Measurements from ENCODE around the gene FUNDC2.

The FUNDC2 gene

DNA sequence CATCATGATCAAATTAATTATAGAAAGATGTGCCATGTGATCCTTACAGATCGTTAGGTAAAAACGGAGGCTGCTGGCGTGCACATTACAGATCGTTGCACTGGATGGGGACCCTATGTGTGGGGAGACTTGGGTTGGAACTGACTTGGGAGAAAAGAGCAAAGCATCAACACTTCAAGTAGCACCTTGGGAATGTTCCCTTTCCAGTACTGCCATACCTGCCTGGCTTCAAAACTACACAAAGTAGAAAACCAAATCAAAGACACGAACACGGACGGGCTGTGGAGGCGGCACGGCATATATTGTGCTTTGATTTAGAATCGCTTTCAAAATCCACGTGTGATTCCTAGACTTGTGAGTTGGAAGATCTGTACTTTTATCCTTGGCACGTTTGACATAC, 43.4 kb downstream of the FUNDC2 start:
- DNase-seq: no peak

DNA sequence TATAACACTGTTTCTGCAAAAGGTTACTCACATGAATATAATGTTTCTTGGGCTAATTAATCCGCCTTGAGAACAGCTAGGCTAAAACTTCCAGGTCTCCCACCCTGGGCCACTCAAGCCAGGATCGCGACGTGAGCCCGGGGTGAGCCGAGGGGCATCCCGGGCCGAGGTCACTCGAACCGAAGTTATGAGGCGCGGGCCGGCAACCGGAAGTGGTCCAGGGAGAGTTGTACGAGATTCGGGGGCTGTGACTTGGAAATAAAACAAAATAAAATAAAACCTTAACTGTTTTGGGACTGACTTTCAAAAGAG, 44.0 kb downstream of the FUNDC2 start:
- no peak for DNase-seq

DNA sequence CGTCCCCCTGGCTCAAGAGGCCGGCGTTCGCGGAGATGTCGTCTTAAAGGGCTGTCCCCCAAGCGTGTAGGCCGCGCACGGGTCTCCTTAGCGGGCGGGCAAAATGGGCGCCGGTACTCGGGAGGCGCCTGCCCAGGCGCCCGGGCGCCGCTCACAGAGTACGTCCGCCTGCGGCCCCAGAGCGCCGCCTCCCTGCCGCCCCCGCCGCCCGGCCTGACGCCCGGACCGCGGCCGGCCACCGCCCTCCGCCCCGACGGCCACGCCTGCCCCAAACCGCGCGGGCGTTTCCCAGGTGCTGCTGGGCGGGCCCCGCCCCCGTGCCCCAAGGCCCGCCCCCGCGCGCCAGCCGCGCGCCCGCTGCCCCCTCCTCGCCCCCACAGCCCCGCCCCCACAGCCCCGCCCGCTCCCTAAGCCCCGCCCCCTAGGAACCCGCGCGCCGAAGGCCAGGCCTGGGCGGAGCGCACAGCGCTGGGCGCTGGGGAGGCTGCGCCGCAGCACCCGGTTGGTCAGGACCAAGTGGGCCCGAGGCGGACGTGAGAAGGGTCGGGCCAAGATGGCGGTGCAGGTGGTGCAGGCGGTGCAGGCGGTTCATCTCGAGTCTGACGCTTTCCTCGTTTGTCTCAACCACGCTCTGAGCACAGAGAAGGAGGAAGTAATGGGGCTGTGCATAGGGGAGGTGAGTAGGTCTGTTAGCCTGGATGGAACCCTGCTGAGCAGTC, 44.5 kb downstream of the FUNDC2 start, which contains the start of the genes BRCC3, CMC4 and MTCP1:
Gene BRCC3, plus strand, starts transcription at position 534 of the 719 bp plus-strand sequence. Its CDS starts 20 bp downstream, at position 554.
Gene CMC4, minus strand, starts transcription at position 162 of the 719 bp plus-strand sequence. CDS start 7,113 bp downstream, outside the sequence.
Gene MTCP1, minus strand, starts transcription at position 162 of the 719 bp plus-strand sequence. CDS start 5,126 bp downstream, outside the sequence.
- peak; percentile 81 for DNase-seq

DNA sequence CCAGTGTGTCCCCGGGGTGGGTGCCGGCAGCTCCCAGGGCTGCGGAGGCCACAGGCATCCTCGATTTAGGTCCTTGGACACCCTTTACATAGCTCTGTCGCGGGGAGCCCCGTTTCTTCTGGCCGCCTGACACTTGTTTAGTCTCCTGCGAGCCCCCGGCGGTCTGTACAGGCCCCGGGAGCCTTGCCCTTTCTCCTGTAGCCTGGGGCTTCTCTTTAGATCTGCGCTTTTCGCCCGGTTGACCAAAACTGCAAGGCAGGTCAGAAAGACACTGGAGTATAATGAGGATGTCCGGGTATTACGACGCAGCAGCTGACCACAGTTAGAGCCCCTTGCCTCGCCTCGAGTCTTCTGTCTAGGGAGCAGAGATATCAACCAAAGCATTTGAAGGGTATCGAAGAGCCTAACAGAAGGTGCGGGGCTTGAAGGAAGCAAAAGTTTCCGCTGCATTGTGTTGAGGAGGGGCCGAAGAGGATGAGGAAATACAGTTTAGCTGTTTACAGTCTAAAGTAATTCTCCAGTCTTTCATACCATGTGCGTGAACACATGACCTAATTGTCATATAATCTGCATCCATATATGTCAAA, 45.1 kb downstream of the FUNDC2 start:
- DNase-seq: no peak

DNA sequence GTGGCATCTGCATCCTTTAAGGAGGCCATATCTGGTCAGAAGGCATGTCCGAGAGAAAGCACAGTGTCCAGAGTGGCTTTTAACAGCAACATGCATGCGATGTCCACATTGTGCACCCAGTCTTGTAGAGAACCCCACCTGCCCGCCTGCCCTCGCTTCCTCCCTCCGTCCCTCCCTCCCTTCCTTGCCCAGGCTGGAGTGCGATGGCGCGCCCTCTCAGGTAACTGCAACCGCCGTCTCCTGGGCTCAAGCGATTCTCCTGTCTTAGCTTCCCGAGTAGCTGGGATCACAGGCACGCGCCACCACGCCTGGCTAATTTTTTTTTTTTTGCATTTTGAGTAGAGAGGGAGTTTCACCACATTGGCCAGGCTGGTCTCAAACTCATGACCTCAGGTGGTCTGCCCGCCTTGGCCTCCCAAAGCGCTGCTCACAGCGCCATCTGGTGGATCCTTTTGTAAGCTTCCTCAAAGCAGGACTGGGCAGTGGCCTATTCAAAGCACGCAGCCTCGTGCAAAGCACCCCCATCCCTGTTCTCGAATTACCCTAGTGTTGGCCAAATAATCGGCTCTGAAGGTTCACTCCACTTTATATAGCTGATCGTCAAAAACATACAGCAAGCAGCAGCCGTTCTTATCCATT, 59.7 kb downstream of the FUNDC2 start:
- DNase-seq: peak; percentile 35

DNA sequence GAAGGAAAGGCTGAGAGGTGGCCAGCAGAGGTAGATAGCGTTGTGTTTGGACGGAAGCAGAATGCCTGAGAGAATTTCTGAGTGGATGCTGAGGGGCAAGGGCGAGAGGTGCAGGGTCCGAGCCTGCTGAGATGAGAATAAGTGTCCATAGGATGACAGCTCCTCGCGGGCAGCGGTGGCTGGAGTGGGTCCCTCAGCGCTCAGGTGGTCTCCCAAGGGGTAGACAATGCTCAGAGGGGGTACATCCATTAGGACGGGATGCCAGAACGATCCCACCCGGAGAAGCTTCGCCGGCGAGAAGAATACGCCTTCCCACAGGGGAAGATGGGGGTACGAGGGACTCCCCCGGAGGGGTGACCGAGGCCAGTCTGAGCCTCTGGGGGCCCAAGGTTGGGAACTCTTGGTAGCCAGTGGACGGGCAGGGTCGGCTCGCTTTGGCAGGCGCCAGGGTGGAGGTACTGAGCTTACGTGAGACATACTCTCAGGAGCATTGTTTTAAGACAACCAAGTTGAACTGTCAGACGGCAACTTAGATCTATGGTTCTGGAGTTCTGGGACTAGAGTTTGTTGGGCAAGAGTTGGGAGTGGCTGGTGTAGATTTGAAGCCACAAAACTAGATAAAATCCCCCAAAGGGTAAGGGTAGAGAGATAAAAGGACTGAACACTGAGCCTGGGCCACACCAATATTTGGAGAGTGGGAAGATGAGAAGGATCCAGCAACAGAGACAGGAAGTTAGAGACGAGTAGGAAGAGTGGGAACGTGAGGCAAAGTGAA, 60.5 kb downstream of the FUNDC2 start:
- no peak for DNase-seq

DNA sequence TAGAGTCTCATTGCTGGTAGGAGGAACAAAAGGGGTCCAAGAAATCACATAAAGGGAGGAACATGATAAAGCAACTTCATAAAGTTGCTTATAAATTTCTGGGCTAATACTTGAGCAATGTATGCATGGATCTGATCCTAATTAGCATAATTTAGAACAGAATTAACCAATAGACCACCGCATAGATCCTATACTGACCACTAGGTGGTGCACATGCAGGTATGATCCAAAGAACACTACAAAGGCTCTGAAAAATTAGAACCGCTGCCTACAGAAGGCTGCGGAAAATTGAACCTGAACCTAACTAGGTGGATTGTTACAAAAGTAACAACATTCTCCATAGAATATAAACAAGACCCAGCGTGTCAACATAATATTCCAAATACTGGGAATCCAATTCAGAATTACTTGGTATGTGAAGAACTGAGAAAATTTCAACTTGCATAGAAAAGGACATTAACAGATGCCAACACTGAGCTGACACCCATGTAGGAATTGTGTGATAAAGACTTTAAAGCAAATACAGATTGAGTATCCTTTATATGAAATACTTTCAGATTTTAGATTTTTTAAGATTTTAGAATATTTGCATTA, 67.9 kb downstream of the FUNDC2 start:
- DNase-seq: peak; percentile 12

DNA sequence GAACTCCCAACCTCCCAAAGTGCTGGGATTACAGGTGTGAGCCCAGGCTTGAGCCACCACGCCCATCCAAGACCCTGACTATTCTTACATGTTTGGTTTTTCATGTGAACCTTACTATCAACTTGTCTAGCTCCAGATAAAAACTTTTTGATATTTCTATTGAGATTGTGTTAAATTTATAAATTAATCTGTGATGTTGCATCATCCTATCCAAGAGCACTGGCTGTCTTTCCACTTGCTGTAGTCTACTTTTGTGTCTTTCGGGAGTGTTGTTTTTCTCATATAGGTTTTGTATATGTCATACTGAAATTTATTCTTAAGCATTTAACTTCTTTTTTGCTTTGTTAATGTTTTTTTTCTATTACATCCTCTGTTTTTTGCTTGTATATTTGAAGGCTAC, 79.3 kb downstream of the FUNDC2 start:
- DNase-seq: no peak

DNA sequence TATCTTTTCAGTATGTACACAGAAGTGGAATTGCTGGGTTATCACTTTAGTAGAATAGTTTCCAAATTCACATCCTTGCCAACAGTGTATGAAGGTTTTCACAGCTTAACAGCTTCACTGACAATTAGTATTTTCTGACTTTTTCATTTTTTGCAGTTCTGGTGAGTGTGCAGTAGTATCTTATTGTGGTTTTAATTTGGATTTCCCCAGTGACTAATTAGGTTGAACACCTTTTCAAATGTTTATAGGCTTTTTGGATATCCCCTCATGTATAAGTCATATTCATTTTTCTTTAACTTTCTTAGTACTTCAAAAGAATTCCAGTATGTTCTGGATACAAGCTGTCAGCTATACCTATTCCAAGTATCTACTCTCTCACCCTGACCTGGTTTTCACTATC, 81.8 kb downstream of the FUNDC2 start:
- no peak for DNase-seq

Data from fibroblast of skin of scalp (primary cell).